GM12891 (cell line): ENCODE measurements around the gene PGRMC2.

ENCODE experiments used
- DNase-seq: peaks from one replicate; pipeline ENCODE4 v3.0.0; 2011; ENCODE audit warnings: low spot score; ENCODE audit not compliant: insufficient read length
- FAIRE-seq: peaks from 2 replicates; lab custom pipeline; 2011; peaks lifted over from hg19 to GRCh38; lab: Jason Lieb, UNC
- PAX5 ChIP-seq: IDR thresholded peaks from 2 replicates; pipeline ENCODE4 v1.6.1; 2011; ENCODE audit warnings: low read length, moderate library complexity, mild to moderate bottlenecking; ENCODE audit not compliant: insufficient read depth, severe bottlenecking
- POLR2A ChIP-seq: IDR thresholded peaks from 2 replicates; pipeline ENCODE4 v1.6.1; 2011; ENCODE audit warnings: low read depth, low read length, control low read depth
- POLR2AphosphoS5 ChIP-seq: IDR thresholded peaks from 2 replicates; pipeline ENCODE4 v1.6.1; 2011; ENCODE audit warnings: low read depth, low read length, control low read depth
- POU2F2 ChIP-seq: IDR thresholded peaks from 2 replicates; pipeline ENCODE4 v1.6.1; 2011; ENCODE audit warnings: low read depth, mild to moderate bottlenecking, control low read depth, low read length, moderate library complexity
- SPI1 ChIP-seq: IDR thresholded peaks from 2 replicates; pipeline ENCODE4 v1.6.1; 2011; ENCODE audit warnings: low read depth, low read length, control low read depth
- TAF1 ChIP-seq: IDR thresholded peaks from 2 replicates; pipeline ENCODE4 v1.6.1; 2011; ENCODE audit warnings: low read depth, low read length, control low read depth

The PGRMC2 gene

GRCh38 chr4:128301979-128302378 is 14.4 kb upstream of the PGRMC2 start:
- FAIRE-seq (no peak), DNase-seq (no peak)
- no peak for TF ChIP-seq PAX5
- no peak for TF ChIP-seq TAF1
- no peak for TF ChIP-seq POLR2AphosphoS5
- no peak for TF ChIP-seq POU2F2
- TF ChIP-seq POLR2A: no peak
- no peak for TF ChIP-seq SPI1

DNA sequence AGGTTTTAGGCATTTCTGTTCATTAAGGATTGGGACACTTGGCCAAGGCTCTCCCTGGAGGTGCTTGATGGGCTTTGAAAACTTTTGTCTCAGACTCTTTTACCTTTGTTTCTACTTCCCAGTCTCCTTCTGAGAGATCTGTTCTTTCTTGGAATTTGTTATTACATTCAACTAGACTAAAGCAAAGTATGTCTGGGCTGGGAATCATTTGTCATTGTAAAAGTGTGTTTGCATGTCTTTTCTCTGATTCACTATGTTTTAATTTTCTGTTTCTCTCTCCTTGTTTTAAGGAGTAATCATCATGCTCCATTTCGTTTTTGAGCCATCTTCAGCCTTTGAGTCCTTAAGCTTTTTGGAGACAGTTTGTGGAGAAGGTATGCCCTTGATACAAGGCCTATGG is 12.2 kb upstream of the PGRMC2 start:
- DNase-seq: no peak
- no peak for FAIRE-seq
- TF ChIP-seq POLR2A: no peak
- TF ChIP-seq POU2F2: no peak
- TF ChIP-seq SPI1: no peak
- TF ChIP-seq TAF1: no peak

- DNase-seq (no peak), FAIRE-seq (no peak)
- no peak for TF ChIP-seq TAF1
- TF ChIP-seq POLR2AphosphoS5: no peak
- TF ChIP-seq POLR2A: no peak
- no peak for TF ChIP-seq POU2F2
- no peak for TF ChIP-seq SPI1
- no peak for TF ChIP-seq PAX5
Measured at GRCh38 chr4:128298852-128299251, 11.2 kb upstream of the PGRMC2 start.

- TF ChIP-seq POLR2A (no peak), PAX5 (no peak), POLR2AphosphoS5 (no peak), POU2F2 (no peak), SPI1 (no peak), TAF1 (no peak)
- no peak for FAIRE-seq
Measured at GRCh38 chr4:128298146-128298758, 10.6 kb upstream of the PGRMC2 start.

GRCh38 chr4:128295255-128295654 is 7.6 kb upstream of the PGRMC2 start:
- no peak for DNase-seq

More at GRCh38 chr4:128298146-128298758, 10.6 kb upstream of the PGRMC2 start:
- no peak for DNase-seq

GRCh38 chr4:128294464-128294863 is 6.9 kb upstream of the PGRMC2 start:
- no peak for FAIRE-seq
- TF ChIP-seq TAF1 (no peak), POU2F2 (no peak), POLR2A (no peak), PAX5 (no peak), SPI1 (no peak), POLR2AphosphoS5 (no peak)
- no peak for DNase-seq

More at GRCh38 chr4:128295255-128295654, 7.6 kb upstream of the PGRMC2 start:
- no peak for TF ChIP-seq SPI1
- no peak for FAIRE-seq

DNA sequence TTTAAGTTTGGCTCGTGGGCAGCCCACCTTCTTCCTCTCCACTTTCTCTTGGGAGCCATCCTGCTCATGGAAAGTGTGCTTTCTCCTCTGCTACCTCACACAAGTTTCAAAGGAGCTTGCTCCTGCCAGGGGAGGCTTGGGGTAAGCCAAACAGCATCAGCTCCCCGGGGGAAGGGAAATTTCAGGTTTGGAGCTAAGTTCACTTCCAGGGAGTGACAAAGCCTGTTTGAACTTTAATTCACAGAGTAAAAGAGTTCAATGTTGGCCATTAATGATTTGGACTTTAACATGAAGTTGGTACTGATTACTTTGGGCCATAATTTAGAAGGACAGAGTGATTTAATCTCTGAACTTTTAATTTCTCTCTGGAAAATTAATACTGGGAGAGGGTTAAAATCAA is 4.7 kb upstream of the PGRMC2 start:
- DNase-seq (no peak), FAIRE-seq (no peak)
- TF ChIP-seq POLR2A (no peak), PAX5 (no peak), POLR2AphosphoS5 (no peak), SPI1 (no peak), TAF1 (no peak), POU2F2 (no peak)

- TF ChIP-seq POLR2AphosphoS5 (no peak), POLR2A (no peak), PAX5 (no peak), SPI1 (no peak)
- no peak for DNase-seq
- FAIRE-seq: no peak
Measured at GRCh38 chr4:128291096-128291495, 3.5 kb upstream of the PGRMC2 start.

- no peak for DNase-seq
- TF ChIP-seq PAX5 (no peak), SPI1 (no peak), POU2F2 (no peak), POLR2A (no peak), TAF1 (no peak), POLR2AphosphoS5 (no peak)
- FAIRE-seq: no peak
Measured at GRCh38 chr4:128290526-128290925, 2.9 kb upstream of the PGRMC2 start.

GRCh38 chr4:128289523-128290158 is 2.0 kb upstream of the PGRMC2 start:
- TF ChIP-seq SPI1 (no peak), POLR2AphosphoS5 (no peak), TAF1 (no peak), POLR2A (no peak)

DNA sequence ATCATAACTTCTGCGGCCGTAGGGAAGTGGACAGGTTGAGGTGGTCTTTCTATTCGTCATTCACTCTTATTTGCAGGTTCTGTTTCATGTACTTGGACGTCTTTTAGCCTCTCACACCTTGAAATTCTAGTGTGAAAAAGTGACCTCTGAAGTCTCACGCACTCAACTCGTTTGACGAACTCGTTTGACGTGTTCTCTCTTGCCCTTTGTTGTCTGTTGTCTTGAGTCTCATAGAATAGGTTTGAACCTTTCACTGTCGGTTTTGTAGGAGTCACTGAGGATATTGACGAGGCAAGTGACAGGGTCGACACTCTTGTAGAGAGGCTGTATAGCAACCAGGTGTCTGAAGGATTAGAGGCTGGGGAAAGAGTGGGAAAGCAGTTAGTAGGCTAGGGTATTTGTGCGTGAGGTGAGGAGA is 1.1 kb upstream of the PGRMC2 start:
- TF ChIP-seq TAF1 (no peak), POLR2A (no peak), POU2F2 (no peak), SPI1 (no peak), POLR2AphosphoS5 (no peak), PAX5 (no peak)
- DNase-seq (no peak), FAIRE-seq (peak; percentile 81)

More at GRCh38 chr4:128289523-128290158, 2.0 kb upstream of the PGRMC2 start:
- no peak for DNase-seq
- FAIRE-seq: peak; percentile 9
